ENCODE results near the gene MESP2. TPM values are rescaled to one million over a fixed set of nuclear protein-coding genes. Genes with fewer than 3 reads are reported as not detected.

Gene MESP2
- total RNA-seq, 1 donor from 2014 or later, result 0.20 TPM

- intact Hi-C loops (cut with micrococcal nuclease), result no loop called here
- no peak for ATAC-seq
- DNase-seq, result no peak
These were observed 50.8 kb downstream of the MESP2 start for GRCh38 chr15:89826671-89827655.

- DNase-seq, result no peak
- peak; percentile 10 for ATAC-seq
- intact Hi-C loops (cut with micrococcal nuclease), result no loop called here
These were observed 51.7 kb downstream of the MESP2 start for GRCh38 chr15:89827829-89828228.

Other genes starting within 250 kb of the MESP2 start
- gene TICRR, start 200.9 kb upstream of the MESP2 start, total RNA-seq, result 0.12 TPM
- gene KIF7, start 120.9 kb upstream of the MESP2 start, total RNA-seq, result 2.2 TPM
- 4.7 TPM for gene PLIN1, start 97.0 kb upstream of the MESP2 start, total RNA-seq
- gene PEX11A, start 85.6 kb upstream of the MESP2 start, total RNA-seq, result 13.9 TPM
- not detected for gene WDR93, start 85.5 kb upstream of the MESP2 start, total RNA-seq
- 8.4 TPM for gene MESP1, start 25.1 kb upstream of the MESP2 start, total RNA-seq
- 7.7 TPM for gene ANPEP, start 38.5 kb downstream of the MESP2 start, total RNA-seq
- gene AP3S2, start 117.7 kb downstream of the MESP2 start, total RNA-seq, result 46.6 TPM
- gene ARPIN, start 136.6 kb downstream of the MESP2 start, total RNA-seq, result 11.3 TPM
- gene ZNF710, start 225.0 kb downstream of the MESP2 start, total RNA-seq, result 6.1 TPM

All from left ventricle myocardium superior (tissue), 1 donor.